Endothelial cell (in vitro differentiated cells): ENCODE measurements around the gene MCOLN1. TPM values are rescaled to one million over a fixed set of nuclear protein-coding genes. Genes with fewer than 3 reads are reported as not detected.
A peak's percentile ranks its signal among the peaks of the same experiment; 100 is the strongest.

Experiments
- DNase-seq: peaks from one replicate; pipeline ENCODE4 v3.0.0; 2021; ENCODE audit warnings: low spot score
- H3K27ac Mint-ChIP-seq: one replicate; pipeline ENCODE4 v1.8.0; 2021; ENCODE audit warnings: mixed read lengths, inconsistent platforms; ENCODE audit not compliant: unreplicated experiment
- H3K27me3 Mint-ChIP-seq: one replicate; pipeline ENCODE4 v1.8.0; 2021; ENCODE audit warnings: mild to moderate bottlenecking, moderate library complexity, mixed read lengths, inconsistent platforms; ENCODE audit not compliant: unreplicated experiment
- H3K36me3 Mint-ChIP-seq: one replicate; pipeline ENCODE4 v1.8.0; 2021; ENCODE audit warnings: mild to moderate bottlenecking, low read depth, mixed read lengths, inconsistent platforms; ENCODE audit not compliant: unreplicated experiment
- H3K4me1 Mint-ChIP-seq: one replicate; pipeline ENCODE4 v1.8.0; 2021; ENCODE audit warnings: mild to moderate bottlenecking, mixed read lengths, inconsistent platforms; ENCODE audit not compliant: unreplicated experiment
- H3K4me3 Mint-ChIP-seq: one replicate; pipeline ENCODE4 v1.8.0; 2021; ENCODE audit warnings: mild to moderate bottlenecking, mixed read lengths, inconsistent platforms; ENCODE audit not compliant: unreplicated experiment
- H3K9me3 Mint-ChIP-seq: one replicate; pipeline ENCODE4 v1.8.0; 2021; ENCODE audit warnings: mixed read lengths, inconsistent platforms; ENCODE audit not compliant: unreplicated experiment
- CTCF ChIP-seq: fragments of 200-600 bp; sonication (generic); IDR thresholded peaks from one replicate; pipeline ENCODE4 v1.5.0; 2021; ENCODE audit warnings: antibody characterized with exemption; ENCODE audit not compliant: unreplicated experiment
- total RNA-seq: library from RNA; stranded (reverse); fragmentation: NEBNext Ultra II Directional; extraction: Animal tissue kit (Norgen Biotek cat#: 25700); gene quantifications from one replicate; pipeline ENCODE4 v1.2.1, GENCODE V29; 2021; ENCODE audit not compliant: unreplicated experiment

Gene MCOLN1
- total RNA-seq, 1 donor from 2014 or later: 24.2 TPM

GRCh38 chr19:7506385-7507328 lies 15.8 kb upstream of the MCOLN1 start:
- no peaks in the 10 kb centered on the region for H3K9me3 Mint-ChIP-seq
- H3K4me3 Mint-ChIP-seq: no peak overlapping the region
- no peaks in the 10 kb centered on the region for H3K36me3 Mint-ChIP-seq

GRCh38 chr19:7507884-7508283 lies 14.5 kb upstream of the MCOLN1 start:
- Mint-ChIP-seq H3K9me3 (no peaks in the 10 kb centered on the region), H3K36me3 (no peaks in the 10 kb centered on the region), H3K27me3 (peaks cover 2% of the 10 kb centered on the region), H3K4me3 (no peak overlapping the region), H3K4me1 (peaks cover 2% of the 10 kb centered on the region), H3K27ac (no peak overlapping the region)
- no peak for TF ChIP-seq CTCF
- DNase-seq: no peak

More at GRCh38 chr19:7506385-7507328, 15.8 kb upstream of the MCOLN1 start:
- Mint-ChIP-seq H3K4me1 (peaks cover 2% of the 10 kb centered on the region), H3K27me3 (peaks cover 2% of the 10 kb centered on the region), H3K27ac (no peak overlapping the region)
- peak; percentile 37 for DNase-seq
- TF ChIP-seq CTCF: no peak

DNA sequence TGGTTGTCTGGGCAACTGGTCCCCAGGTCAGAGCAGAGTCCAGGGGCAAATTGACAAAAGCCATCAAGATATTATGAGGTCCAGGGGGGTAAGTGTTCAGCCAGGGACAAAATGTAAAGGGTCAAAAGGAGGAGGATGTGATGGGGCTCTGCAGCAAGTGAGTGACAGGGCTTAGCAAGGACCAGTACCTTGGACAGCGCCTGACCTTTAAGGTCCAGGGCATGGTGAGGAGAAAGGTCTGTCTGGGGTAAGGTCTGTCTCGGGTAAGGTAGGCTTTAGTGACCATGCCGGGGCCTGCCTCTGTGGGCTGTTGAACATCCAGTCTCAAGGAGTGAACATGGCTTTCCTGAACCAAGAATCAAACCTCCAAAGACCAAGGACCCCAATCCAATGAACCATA lies 12.8 kb upstream of the MCOLN1 start:
- H3K36me3 Mint-ChIP-seq: no peaks in the 10 kb centered on the region
- no peaks in the 10 kb centered on the region for H3K9me3 Mint-ChIP-seq
- H3K27ac Mint-ChIP-seq: no peak overlapping the region
- peak; percentile 33 for DNase-seq
- no peak for TF ChIP-seq CTCF
- peaks cover 2% of the 10 kb centered on the region for H3K4me1 Mint-ChIP-seq
- H3K27me3 Mint-ChIP-seq: peaks cover 4% of the 10 kb centered on the region
- H3K4me3 Mint-ChIP-seq: no peak overlapping the region

- Mint-ChIP-seq H3K9me3 (no peaks in the 10 kb centered on the region), H3K4me1 (peaks cover 15% of the 10 kb centered on the region), H3K4me3 (no peak overlapping the region), H3K27ac (no peak overlapping the region), H3K27me3 (peaks cover 4% of the 10 kb centered on the region), H3K36me3 (peaks cover 7% of the 10 kb centered on the region)
- no peak for TF ChIP-seq CTCF
- no peak for DNase-seq
These were observed 10.0 kb upstream of the MCOLN1 start for GRCh38 chr19:7512400-7512851.
